Lower leg skin (tissue), 3 donors: ENCODE data around the gene UCP2.

Experiments used
- CTCF ChIP-seq, 3 donors: fragments of 450-650 bp; IDR thresholded peaks; one replicate each; pipeline ENCODE4 v1.5.1; 2016; ENCODE audit warnings: antibody characterized with exemption in 3 of 3, mild to moderate bottlenecking in 3 of 3, moderate library complexity in 2 of 3
- POLR2A ChIP-seq, 2 donors: fragments of 450-650 bp; IDR thresholded peaks; one replicate each; pipeline ENCODE4 v1.6.1; 2016 to 2017; ENCODE audit warnings: antibody characterized with exemption in 2 of 2, mild to moderate bottlenecking in 1 of 2, moderate library complexity in 1 of 2

- TF ChIP-seq CTCF (IDR thresholded peaks at IDR 0.05) (no peak), POLR2A (IDR thresholded peaks at IDR 0.05) (no peak)
These were observed 9.8 kb downstream of the UCP2 start for GRCh38 chr11:73972620-73973449.
